HEK293 (cell line): ENCODE measurements around the gene NFIB.

ENCODE experiments used
- CTCF ChIA-PET: fragments of 350-600 bp; formaldehyde crosslinking; extraction: SDS; loops from one replicate; lab custom pipeline; 2021; ENCODE audit warnings: antibody characterized with exemption; lab: Yijun Ruan, JAX
- POLR2A ChIA-PET: fragments of 300-600 bp; formaldehyde crosslinking; extraction: SDS; loops from one replicate; lab custom pipeline; 2020; ENCODE audit warnings: antibody characterized with exemption, inconsistent platforms; lab: Yijun Ruan, JAX
- H3K27ac ChIP-seq: fragments of 200-500 bp; sonication (Bioruptor generic); 2 replicates; pipeline ENCODE4 v1.5.1; 2014; ENCODE audit warnings: low read depth, low read length, control low read depth, inconsistent platforms; ENCODE audit errors: extremely low read depth
- H3K36me3 ChIP-seq, 2 experiments: fragments of 200-500 bp in 1 of 2; sonication (Bioruptor generic) in 1 of 2; 1 replicate in 1 of 2; 2 replicates in 1 of 2; pipeline ENCODE4 v1.5.1; 2014 to 2017; ENCODE audit warnings: inconsistent platforms in 2 of 2, low read length in 2 of 2; ENCODE audit not compliant: control insufficient read depth in 2 of 2, insufficient read depth in 1 of 2
- H3K4me1 ChIP-seq: fragments of 200-500 bp; sonication (Bioruptor generic); 2 replicates; pipeline ENCODE4 v1.5.1; 2014; ENCODE audit warnings: mild to moderate bottlenecking, low read length, inconsistent platforms; ENCODE audit not compliant: control insufficient read depth, insufficient read depth
- H3K4me3 ChIP-seq: 2 replicates; pipeline ENCODE4 v1.5.1; 2011; ENCODE audit warnings: low read depth, mild to moderate bottlenecking, control low read depth, low read length, moderate library complexity
- H3K9me3 ChIP-seq: fragments of 200-500 bp; sonication (Bioruptor generic); 2 replicates; pipeline ENCODE4 v1.5.1; 2014; ENCODE audit warnings: low read depth, low read length, inconsistent platforms; ENCODE audit not compliant: control insufficient read depth, insufficient read depth
- EGR2 ChIP-seq: fragments of 450-650 bp; formaldehyde crosslinking; IDR thresholded peaks from 2 replicates; pipeline ENCODE4 v1.5.1; 2016; ENCODE audit warnings: low read depth, missing biosample characterization, missing genetic modification characterization
- YY2 ChIP-seq: fragments of 450-650 bp; formaldehyde crosslinking; IDR thresholded peaks from 2 replicates; pipeline ENCODE4 v1.5.1; 2016; ENCODE audit warnings: missing biosample characterization, missing genetic modification characterization
- ZFHX2 ChIP-seq: fragments of 450-650 bp; formaldehyde crosslinking; conservative IDR thresholded peaks from 2 replicates; pipeline ENCODE4 v1.5.1; 2016; ENCODE audit warnings: missing biosample characterization, missing genetic modification characterization
- ZFP41 ChIP-seq: fragments of 450-650 bp; formaldehyde crosslinking; IDR thresholded peaks from 2 replicates; pipeline ENCODE4 v1.5.1; 2016; ENCODE audit warnings: missing biosample characterization, missing genetic modification characterization, borderline replicate concordance
- ZNF133 ChIP-seq: fragments of 450-650 bp; formaldehyde crosslinking; IDR thresholded peaks from 2 replicates; pipeline ENCODE4 v1.5.1; 2016; ENCODE audit warnings: missing biosample characterization, missing genetic modification characterization
- ZNF138 ChIP-seq: fragments of 450-650 bp; formaldehyde crosslinking; IDR thresholded peaks from 2 replicates; pipeline ENCODE4 v1.5.1; 2016; ENCODE audit warnings: missing biosample characterization, missing genetic modification characterization, borderline replicate concordance
- ZNF146 ChIP-seq: fragments of 450-650 bp; formaldehyde crosslinking; IDR thresholded peaks from 2 replicates; pipeline ENCODE4 v1.5.1; 2016; ENCODE audit warnings: missing biosample characterization, missing genetic modification characterization
- ZNF16 ChIP-seq: fragments of 450-650 bp; formaldehyde crosslinking; IDR thresholded peaks from 2 replicates; pipeline ENCODE4 v1.5.1; 2016; ENCODE audit warnings: low read depth, missing biosample characterization, missing genetic modification characterization
- ZNF175 ChIP-seq: fragments of 450-650 bp; formaldehyde crosslinking; IDR thresholded peaks from 2 replicates; pipeline ENCODE4 v1.5.1; 2016; ENCODE audit warnings: missing biosample characterization, missing genetic modification characterization
- ZNF18 ChIP-seq: fragments of 450-650 bp; formaldehyde crosslinking; IDR thresholded peaks from 2 replicates; pipeline ENCODE4 v1.5.1; 2016; ENCODE audit warnings: missing biosample characterization, missing genetic modification characterization
- ZNF555 ChIP-seq: fragments of 450-650 bp; formaldehyde crosslinking; conservative IDR thresholded peaks from 2 replicates; pipeline ENCODE4 v1.5.1; 2017; ENCODE audit warnings: missing biosample characterization, mild to moderate bottlenecking, missing genetic modification characterization, inconsistent platforms
- ZNF561 ChIP-seq: fragments of 450-650 bp; IDR thresholded peaks from 2 replicates; pipeline ENCODE4 v1.5.1; 2018; ENCODE audit warnings: missing biosample characterization, missing genetic modification characterization, borderline replicate concordance
- ZNF580 ChIP-seq: fragments of 450-650 bp; formaldehyde crosslinking; IDR thresholded peaks from 2 replicates; pipeline ENCODE4 v1.5.1; 2016; ENCODE audit warnings: missing biosample characterization, missing genetic modification characterization
- ZNF785 ChIP-seq: fragments of 450-650 bp; formaldehyde crosslinking; IDR thresholded peaks from 2 replicates; pipeline ENCODE4 v1.5.1; 2016; ENCODE audit warnings: missing biosample characterization, missing genetic modification characterization
- ZNF843 ChIP-seq: fragments of 450-650 bp; formaldehyde crosslinking; IDR thresholded peaks from 2 replicates; pipeline ENCODE4 v1.5.1; 2016; ENCODE audit warnings: missing biosample characterization, missing genetic modification characterization
- TF ChIP-seq, protein P1 (sequence below): fragments of 450-650 bp; formaldehyde crosslinking; IDR thresholded peaks from 2 replicates; pipeline ENCODE4 v1.5.1; 2016; ENCODE audit warnings: missing biosample characterization, missing genetic modification characterization
- TF ChIP-seq, protein P2 (sequence below): fragments of 450-650 bp; formaldehyde crosslinking; IDR thresholded peaks from 2 replicates; pipeline ENCODE4 v1.5.1; 2016; ENCODE audit warnings: missing biosample characterization, missing genetic modification characterization

The NFIB gene

DNA sequence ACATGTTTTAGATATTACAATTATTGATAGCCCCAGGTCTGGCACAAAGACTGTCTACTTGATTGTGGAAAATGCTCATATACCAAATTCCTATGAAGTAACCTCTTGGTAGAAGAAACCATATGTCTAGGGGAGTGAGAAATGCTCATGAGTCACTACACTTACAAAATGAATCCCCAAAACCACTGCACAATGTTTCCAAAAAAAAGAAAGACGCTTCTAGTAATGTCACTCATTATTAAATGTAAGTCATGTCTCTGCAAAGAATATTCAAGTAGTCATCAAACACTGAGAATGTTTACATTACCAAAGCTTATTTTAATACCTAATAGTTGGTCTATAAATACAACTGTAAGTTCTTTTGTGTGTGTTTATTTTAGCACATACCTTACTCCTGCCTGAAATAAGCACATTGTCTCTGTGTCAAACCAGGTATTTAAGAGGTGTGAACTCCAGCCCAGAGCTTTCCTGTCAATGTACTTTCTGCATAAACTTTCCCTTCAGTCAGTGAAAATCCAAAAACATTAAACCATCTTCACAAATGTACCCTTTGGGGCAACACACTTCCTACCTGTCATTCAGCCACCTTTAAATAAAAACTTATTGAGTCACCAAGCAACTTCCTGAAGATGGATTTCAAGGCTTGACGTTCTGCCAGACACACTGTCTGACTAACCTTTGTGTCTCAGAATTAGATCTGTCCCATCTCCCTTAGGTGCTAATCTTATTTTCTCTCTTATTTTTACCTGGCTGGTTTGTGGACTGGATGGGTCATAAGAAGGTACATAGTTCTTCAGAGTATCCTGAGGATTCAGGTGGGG, 194.0 kb downstream of the NFIB start:
- Histone ChIP-seq H3K27ac (no peak overlapping the region), H3K36me3 (peaks cover 16 to 45% of the 10 kb centered on the region in 2 experiments), H3K4me1 (no peaks in the 10 kb centered on the region), H3K4me3 (no peak overlapping the region), H3K9me3 (no peaks in the 10 kb centered on the region)
- ChIA-PET CTCF (interaction anchor here (0.6 to 1.5 kb wide), 4 partner anchors 9 to 531 kb away, joined by 3 to 4 read pairs (median 3); no protein-coding TSS in a partner anchor), POLR2A (no interaction called here)
- TF ChIP-seq ZNF785 (no peak), ZFHX2 (no peak), ZNF580 (no peak), YY2 (no peak), ZNF18 (tag by site-specific recombination) (no peak), ZNF555 (tag by site-specific recombination) (no peak), ZNF133 (tag by site-specific recombination) (no peak), ZNF561 (tag by site-specific recombination) (no peak), ZNF138 (tag by site-specific recombination) (no peak), EGR2 (tag by site-specific recombination) (no peak), ZNF175 (tag by site-specific recombination) (no peak), ZFP41 (no peak), ZNF843 (no peak), ZNF16 (tag by site-specific recombination) (no peak)
- TF ChIP-seq, protein P1, sequence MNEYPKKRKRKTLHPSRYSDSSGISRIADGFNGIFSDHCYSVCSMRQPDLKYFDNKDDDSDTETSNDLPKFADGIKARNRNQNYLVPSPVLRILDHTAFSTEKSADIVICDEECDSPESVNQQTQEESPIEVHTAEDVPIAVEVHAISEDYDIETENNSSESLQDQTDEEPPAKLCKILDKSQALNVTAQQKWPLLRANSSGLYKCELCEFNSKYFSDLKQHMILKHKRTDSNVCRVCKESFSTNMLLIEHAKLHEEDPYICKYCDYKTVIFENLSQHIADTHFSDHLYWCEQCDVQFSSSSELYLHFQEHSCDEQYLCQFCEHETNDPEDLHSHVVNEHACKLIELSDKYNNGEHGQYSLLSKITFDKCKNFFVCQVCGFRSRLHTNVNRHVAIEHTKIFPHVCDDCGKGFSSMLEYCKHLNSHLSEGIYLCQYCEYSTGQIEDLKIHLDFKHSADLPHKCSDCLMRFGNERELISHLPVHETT (tag by site-specific recombination): no peak
- TF ChIP-seq, protein P2, sequence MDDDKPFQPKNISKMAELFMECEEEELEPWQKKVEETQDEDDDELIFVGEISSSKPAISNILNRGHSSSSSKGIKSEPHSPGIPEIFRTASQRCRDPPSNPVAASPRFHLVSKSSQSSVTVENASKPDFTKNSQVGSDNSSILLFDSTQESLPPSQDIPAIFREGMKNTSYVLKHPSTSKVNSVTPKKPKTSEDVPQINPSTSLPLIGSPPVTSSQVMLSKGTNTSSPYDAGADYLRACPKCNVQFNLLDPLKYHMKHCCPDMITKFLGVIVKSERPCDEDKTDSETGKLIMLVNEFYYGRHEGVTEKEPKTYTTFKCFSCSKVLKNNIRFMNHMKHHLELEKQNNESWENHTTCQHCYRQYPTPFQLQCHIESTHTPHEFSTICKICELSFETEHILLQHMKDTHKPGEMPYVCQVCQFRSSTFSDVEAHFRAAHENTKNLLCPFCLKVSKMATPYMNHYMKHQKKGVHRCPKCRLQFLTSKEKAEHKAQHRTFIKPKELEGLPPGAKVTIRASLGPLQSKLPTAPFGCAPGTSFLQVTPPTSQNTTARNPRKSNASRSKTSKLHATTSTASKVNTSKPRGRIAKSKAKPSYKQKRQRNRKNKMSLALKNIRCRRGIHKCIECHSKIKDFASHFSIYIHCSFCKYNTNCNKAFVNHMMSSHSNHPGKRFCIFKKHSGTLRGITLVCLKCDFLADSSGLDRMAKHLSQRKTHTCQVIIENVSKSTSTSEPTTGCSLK (tag by site-specific recombination): no peak

DNA sequence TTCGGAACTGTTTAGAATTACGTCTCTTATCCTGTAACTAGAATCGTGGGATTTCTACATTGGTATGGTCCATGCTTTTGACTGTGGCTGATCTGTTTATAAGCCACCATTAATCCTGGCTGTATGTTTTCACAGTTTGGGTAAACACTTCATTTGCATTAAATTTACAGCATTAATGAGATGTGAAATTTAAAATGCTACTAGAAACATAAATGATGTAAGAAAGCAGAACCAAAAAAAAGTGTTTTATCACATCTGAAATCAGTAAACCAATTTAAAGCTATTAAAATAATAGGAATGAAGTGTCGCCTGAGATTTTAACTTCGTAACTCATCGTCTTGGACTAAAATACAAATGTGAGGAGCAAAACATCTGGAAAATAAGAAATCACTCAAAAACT, 201.7 kb downstream of the NFIB start:
- H3K27ac ChIP-seq: no peak overlapping the region
- no peak for TF ChIP-seq ZNF146 (tag by site-specific recombination)
- TF ChIP-seq, all 188 proteins: peak for 0
- ChIA-PET POLR2A (no interaction called here), CTCF (interaction anchor here (0.7 to 0.8 kb wide), 2 partner anchors 24 to 52 kb away, joined by 3 read pairs; no protein-coding TSS in a partner anchor)
- Histone ChIP-seq H3K4me1 (no peaks in the 10 kb centered on the region), H3K9me3 (no peaks in the 10 kb centered on the region), H3K36me3 (peaks cover 6 to 37% of the 10 kb centered on the region in 2 experiments; a peak in 2 of 3 replicates), H3K4me3 (no peak overlapping the region)
